AML-193 (cell line): ENCODE measurements around the gene TPP2.

Source experiments
- DNase-seq, 2 experiments: peaks; one replicate each; lab custom pipeline; 2025; lab: John Stamatoyannopoulos, UW

The TPP2 gene

DNA sequence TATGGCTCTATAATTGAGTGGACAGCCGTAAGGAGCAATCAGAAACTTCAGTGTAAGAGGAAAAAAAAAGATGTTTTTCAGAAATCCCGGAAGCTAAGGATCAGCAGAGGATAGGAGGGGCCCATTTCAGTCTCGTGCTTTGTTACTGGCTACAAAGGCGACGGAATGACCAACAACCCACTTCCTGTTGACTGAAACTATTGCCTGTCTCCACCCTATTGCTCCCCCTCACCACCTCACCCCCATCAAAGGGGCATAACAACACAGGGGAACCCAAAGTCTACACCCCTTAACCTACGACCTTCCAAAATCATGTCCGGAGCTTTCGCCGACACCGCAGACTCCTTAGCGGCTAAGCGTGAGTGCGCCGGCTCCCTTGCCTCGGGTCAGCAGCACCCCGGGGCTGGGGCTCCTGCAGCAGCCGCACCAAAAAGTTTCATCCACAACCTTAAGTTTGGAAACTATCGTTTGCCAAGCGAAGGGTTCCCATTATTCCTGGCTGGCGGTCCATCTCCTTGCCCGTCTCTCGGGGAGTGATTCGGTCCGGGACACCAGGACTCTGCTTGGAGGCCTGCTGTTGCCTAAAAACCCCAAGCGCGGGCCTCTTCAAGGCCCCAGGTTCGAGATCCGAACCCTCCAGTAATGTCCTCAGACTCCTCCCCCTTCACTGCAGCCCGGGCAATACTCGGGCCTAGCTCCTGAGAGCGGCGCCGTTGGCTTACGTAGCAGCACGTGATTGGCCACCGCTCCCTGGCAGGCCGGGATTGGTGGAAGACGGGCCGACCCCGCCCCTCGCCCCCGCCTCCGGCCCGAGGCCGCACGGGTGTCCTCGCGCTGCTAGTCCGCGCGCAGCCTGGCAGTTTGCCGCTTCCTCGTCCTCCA, at the start of gene TPP2:
Gene TPP2 (plus strand): TSS at position 840 of the 882 bp plus-strand sequence. CDS start 53 bp downstream, outside the sequence.
- DNase-seq = peak; percentile 97 to 99

DNA sequence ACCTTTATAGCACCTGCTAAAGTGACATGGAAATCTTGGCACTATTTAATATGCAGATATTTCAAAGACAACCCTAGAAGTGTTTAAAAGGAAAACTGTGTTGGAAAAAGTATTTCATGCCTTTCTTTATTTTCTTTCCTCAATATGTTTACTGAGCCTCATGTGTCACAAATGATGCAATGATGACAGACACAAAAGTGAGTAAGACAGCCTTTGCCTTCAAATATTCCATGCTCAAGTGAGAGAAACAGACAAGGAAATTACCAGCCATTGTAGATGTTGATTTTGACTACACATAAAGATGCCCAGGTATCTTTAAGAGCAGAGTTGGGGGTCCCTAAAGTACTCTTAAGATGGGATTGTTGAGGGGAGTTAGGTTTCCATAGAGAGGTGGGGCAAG, 48.0 kb upstream of the TPP2 start:
- no peak for DNase-seq

DNA sequence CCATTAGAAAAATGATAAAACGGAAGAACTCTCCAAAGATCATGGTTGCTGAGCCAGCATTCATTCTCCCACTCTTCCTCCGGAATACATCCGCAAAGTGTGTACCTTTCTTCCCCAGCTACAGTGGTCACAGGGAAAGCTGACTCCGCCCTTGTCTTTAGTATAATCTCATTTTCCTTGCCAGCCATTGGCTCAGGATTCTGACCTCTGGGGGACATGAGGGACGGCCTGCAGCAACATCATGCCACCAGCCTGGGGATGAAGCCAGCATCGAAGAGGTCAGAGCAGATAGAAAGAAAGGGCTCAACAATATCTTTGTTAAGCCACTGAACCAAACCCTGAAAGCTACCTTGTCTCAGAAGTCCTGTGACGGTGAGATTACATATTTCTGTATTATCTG, 46.3 kb upstream of the TPP2 start:
- DNase-seq = no peak

DNA sequence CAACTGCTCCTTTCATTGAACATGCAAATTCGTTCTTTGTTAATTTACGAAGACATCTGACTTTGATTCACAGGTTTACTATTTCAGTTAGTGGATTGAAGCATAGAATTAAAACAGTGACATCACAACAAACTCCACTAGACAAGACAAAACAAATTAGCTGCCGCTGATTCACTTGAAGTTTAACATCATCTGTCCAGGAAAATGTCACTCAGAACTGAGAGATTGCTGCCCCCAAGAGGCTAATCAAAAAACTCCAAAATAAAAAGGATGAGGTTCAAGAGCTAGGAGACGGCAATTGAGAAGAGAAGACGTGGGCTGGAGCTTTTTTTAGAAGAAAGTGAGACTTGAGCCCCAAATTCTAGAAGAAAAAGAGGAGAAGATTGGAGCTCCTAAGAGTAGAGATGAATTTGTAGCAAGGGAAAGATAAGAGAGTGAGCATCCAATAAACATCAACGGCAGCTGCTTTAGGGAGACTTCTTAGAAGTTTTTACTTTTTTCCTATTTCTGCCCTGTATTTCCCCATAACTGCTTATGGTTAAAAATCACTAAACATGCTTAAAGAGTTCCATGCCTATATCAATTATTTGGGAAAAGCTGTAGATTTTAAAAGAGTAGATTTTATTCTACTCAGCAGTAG, 40.8 kb upstream of the TPP2 start:
- peak; percentile 33 to 61 for DNase-seq

DNA sequence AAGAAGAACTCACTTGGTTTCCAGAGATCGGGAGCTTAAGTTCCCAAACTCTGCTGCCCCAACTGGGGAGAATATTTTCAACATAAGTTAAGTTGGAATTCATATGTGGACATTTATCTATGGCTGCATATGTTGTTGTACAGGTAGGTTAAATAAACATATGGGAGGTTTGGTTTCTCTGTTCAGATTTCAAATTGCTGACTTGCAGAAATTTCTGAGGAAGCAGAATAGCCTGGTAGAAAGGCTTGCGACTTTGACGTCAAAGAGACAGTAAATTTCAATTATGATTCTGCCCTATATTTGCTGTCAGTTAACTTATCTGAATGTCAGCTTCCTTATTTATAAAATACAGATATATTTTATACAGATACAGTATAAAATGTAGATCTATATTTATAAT, 40.0 kb upstream of the TPP2 start:
- DNase-seq = no peak

DNA sequence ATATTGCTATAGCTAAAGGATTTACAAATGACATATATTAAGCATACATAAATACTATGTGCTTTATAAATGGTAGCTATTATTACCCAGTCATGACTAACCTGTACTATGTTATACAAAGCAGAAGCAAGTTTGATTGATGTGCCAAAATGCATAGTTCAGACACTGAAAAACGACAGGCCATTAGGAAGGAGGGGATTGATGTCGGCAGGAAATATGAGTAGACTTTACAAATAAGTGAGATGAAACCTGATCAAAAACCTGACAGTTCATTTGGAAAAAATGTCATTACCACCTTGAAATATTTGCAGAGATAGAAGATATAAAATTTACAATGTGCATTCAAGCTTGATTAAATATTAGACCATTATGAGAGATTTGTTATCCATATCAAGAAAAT, 38.8 kb upstream of the TPP2 start:
- no peak for DNase-seq

DNA sequence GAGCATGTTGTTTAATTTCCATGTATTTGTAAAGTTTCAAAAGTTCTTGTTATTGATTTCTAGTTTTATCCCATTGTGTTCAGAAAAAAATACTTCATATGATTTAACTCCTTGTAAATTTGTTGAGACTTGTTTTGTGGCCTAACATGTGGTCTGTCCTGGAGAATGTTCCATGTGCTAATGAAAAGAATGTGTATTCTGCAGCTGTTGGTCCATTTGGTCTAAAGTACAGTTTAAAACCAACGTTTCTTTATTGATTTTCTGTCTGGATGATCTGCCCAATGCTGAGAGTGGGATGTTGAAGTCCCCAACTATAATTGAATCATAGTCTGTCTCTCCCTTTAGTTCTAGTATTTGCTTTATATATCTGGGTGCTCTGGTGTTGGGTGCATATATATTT, 34.9 kb upstream of the TPP2 start:
- DNase-seq = no peak

DNA sequence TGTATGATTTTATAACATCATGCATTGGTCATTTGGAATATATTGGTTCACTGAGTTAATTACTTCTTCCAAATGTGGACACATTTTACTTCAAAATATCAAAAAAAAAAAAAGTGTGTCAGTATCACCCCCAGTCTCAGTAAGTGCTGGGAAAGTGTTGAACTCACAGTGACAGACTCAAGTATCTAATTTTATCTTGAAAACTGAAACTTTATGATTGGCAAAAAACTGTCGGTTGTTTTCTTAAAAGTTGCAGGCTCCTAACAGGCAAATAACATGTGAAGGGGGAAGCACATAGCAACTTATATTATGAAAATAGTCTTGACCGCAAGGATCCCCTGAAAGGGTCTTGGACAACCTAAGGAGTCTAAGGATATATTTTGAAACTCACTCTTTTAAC, 33.5 kb upstream of the TPP2 start:
- DNase-seq = no peak

DNA sequence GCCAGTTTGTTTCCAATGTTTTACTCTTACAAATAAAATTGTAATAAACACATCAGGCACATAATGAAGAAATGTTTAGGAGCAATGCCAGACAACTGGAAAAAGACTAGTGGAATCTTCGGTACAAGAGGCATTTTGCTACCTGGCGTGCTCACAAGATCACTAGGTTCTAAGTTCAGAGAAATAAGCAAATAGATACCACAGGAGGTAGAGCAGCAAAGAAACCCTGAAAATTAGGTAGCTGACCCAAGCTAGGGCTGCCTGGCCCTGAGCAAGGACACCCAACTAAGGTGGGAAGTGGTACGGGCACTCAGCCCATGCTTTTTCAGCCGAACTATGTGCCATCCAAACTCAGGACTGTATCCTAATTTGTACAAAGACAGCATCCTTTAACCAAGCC, 32.2 kb upstream of the TPP2 start:
- DNase-seq = no peak

DNA sequence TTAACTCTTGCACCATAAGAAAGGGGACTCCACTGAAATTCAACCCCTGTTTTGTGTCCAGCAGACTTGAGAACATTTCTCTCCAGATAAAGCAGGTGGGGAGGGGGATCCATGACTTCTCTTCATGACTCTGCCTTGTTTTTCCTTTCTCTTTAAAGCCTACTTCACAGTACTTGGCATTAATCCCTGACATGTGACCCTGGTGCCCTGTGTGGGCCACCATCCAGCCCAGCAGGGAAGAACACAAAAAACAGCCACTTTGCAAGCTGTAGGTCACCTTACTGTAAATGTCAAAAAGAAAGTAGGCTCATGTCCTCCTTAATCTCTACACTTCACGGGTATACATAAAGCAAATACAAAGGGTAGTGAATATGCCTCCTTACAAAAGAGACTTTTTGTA, 30.3 kb upstream of the TPP2 start:
- no peak for DNase-seq

DNA sequence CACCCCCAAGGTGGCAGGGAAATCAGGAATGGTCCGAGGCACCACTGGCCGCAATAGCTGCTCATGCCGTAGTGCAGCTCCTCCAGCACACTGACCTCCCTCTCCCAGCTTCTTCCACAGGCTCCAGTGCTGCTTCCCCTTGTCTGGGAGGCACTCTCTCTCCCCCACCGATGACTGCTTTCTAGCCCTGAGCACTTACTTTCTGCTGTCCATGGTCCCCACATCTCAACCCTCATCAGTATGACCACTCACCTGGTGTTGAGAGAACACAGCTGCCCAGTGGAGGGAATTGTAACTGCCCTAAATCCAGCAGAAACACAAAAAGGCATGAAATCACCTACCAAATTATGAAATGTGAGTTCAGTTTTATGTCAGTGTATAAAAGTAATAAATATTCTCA, 28.9 kb upstream of the TPP2 start:
- no peak for DNase-seq

DNA sequence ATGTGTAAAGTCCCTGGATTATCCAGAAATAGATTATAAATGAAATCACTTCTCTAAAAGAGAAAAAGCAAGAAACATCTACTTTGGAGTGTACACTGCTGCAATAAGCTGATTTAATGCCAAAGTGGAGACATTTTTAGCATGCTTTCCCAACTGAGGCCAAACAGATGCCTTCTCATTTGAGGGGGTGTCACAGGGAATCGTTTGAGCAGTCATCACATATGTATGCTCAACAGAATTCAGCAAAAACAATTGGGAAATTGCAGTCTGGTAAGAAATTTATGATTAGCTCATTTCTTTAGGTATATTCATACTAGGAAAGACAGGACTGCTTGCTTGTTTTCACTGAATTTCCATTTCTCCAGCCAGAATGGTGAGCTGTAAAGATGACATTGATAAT, 27.3 kb upstream of the TPP2 start:
- DNase-seq = no peak

DNA sequence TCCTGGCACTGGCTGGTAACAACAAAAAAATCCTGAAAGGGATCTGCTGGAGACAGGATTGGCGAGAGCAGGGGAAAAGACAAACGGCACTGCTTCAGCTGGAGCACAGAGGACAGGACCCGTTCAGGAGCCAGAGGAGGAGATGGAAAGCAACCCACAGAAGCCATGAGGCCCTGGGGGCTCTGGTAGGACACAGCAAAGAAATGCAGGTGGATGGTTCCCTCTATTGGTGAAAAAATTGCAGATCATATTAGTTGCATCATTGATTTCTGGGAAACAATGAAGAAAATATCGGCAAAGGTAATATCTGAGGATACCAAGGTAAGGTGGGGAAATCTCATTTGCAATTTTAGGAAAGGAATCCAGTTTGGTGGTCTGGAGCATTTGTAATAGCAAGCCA, 25.7 kb upstream of the TPP2 start:
- DNase-seq = no peak

DNA sequence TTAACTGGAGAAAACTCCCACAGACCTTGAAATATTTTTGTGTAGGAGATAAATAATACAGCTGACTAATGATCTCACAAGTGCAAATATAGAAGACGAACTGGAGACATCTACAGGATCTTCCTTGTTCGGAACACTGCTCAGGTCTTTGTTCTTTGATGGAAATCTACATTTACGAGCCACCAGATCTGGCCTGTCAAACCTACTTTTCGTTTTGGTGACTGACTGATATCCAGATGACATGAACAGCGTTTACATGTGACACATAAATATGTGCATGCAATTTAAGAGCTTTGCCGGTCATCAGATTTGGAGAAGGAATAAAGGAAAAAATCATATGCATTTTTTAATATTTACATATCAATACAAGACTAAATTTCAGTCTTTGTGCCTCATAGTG, 24.5 kb upstream of the TPP2 start:
- no peak for DNase-seq

DNA sequence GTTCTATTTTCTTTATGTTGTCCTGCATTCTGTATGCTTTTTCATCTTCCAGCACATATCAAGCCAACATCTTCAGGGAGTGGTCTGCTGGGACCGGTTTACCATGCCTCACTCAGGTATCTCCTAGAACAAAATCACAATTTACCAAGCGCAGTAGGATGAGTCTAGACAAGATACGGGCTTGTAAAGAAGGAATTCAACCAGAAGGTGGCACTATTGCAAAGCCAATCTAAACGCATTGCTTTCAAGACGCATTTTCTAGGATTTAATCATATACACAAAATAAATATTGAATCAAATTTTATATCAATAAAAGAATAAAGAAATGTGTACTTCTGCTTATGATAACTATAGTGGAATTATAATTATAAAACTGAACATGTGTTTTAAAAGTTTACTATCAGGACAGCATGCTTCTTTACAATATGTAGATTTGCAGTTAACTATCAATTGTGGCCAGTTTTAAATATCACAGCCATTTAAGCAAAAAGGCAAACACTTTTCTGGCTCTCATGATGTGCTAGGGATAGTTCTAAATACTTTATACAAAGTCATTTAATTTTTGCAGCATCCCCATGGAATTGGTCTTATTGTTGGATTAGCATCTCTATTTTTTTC, 16.1 kb upstream of the TPP2 start:
- DNase-seq = peak; percentile 77 to 81

DNA sequence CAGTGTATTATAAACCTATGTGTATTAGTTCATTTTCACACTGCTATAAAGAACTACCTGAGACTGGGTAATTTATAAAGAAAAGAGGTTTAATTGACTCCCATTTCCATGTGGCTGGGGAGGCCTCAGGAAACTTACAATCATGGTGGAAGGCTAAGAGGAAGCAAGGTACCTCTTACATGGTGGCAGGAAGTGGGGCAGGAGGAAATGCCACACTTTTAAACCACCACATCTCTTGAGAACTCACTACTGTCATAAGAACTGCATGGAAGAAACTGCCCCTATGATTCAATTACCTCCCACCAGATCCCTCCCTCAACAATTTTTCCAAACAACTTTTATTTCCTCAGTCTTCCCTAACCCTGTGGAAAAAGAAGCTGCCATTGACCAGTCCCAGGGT, 14.5 kb upstream of the TPP2 start:
- no peak for DNase-seq

DNA sequence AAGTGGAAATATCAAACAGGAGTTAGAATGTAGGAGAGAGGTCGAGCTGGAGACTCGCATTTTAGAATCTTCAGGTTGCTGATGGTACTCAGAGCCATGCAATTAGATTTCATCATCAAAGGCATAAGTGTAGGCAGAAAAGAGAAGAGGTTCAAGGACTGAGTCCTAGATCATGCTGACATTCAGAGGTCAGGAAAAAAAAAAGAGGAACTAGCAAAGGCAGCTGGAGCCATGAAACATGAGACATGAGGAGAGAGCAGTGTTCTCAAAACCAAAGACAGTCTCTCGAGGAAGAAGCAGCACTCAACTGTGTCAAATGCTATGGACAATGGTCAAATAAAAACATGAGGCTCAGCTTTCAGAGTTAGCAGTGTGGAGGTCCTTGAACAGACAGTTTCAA, 12.4 kb upstream of the TPP2 start:
- DNase-seq = peak; percentile 97 to 98

DNA sequence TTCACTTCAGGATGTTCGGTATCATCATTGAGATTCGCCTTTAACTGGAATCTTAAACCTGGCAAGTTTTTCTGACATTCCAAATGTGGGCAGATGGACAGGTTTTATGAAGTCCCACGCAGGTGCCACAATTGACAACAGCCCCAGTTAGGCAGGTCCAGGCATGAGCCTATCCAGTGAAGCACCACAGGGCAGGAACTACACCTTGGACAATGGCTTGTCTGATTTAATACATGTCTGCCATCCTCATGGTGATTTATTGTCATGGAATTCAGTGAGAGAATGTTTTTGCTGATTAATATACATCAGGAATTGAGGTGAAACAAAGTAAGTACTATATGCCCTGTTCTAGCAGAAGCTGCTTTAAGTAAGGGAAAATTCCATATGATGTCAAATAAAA, 10.2 kb upstream of the TPP2 start:
- DNase-seq = no peak

DNA sequence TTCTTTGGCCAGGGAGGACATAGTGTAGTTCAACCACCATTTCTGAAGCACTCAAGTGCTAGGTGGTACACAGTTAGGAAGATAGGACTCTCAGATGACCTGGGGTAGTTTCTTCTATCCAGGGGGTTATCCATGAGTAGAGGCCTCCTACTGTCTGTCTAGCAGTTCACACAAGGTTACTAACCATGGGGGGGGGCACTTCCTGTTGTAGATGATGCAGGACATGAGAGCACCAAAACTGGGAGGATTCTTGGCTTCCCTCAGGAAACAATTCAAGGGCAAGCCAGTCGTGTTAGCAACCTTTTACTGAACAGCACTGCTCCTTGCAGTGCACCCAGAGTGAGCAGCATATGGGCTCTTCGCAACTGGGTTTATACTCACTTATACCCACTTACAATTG, 8.9 kb upstream of the TPP2 start:
- no peak for DNase-seq

DNA sequence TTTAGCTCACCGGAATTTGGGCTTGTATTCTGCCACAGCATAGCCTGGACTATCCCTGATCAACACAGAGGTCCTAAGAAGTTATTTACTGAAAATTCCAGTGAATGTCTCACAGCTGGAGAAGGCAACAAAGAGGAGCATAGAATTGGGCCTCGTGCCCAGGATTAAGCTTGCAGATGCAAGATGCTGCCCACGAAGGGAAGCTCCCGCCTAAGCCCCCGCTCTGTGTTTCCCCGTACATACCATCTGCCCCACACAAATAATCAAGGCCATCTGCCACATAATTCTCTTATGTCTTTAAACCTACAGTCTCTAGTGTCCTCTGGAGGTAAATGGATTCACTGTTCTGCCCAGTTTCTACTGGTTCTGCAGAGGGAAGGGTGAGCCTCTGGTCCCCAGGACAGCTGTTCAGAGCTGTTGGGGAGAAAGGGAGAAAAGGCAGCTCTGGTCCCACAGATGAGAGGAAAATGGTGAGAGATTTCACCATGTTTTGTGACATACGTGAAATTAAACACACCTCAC, 7.4 kb upstream of the TPP2 start:
- DNase-seq = no peak

DNA sequence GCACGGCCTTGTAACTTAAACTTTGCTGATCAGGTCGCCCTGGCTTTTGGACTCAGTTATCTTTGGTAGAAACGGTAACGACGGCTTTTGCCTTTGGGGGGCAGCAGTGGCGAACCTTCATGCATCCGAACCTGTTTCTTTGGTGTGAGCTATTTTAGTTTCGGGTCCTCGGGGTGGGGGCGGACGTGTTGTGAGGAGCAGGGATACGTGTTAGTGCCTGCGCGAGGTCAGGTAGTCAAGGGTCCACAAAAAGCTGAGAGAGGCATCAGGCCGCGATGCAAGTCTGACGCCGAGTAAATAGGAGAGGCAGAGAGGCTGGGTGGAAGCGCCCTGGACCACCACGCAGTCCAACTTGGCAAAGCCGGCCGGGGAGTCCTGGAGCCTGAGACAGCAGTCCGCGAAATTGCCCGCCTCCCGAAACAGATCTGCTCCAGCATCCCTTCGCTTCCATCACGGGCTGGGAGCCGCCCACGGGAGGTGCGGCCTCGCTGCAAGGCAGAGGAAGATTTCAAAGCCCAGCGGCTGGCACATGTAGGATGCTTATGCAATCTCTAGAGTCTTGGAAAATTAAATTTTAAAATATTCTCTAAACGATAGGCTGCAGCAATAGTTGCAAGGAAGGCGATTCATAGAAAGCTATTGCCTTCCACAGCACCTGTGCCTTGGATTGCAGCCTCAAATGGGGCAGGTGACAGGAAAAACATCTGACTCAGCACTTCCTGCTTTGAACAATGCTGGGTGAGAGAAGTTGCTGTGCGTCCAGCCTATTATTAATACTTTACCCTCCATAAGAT, 4.6 kb upstream of the TPP2 start:
- DNase-seq = peak; percentile 79 to 86

DNA sequence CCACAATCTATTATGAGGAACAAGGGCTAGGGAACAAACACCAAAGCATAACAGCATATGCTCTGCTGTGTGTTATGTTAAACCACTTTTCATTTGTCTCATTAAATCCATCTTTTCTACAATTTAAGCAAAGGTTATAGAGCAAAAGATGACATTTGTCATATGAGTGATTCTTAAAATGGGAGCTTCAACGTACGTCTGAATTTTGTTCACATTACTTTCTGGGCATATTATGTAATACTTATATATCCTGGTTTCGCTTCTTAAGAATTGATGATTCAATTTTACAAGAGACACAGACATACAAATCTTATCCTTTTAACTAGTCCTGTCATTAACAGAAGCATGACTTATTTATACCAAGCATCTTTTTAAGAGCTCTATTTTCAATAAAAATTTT, 3.3 kb upstream of the TPP2 start:
- DNase-seq = no peak
